Panc1 (cell line): ENCODE results near the gene LNX2. TPM values are rescaled to one million over a fixed set of nuclear protein-coding genes. Genes with fewer than 3 reads are reported as not detected.

Source experiments
- ATAC-seq: fragments of 200-7000 bp; cut with Tn5 transposase; 2 replicates; pipeline ENCODE4 v1.9.1; 2020; ENCODE audit warnings: mild to moderate bottlenecking, moderate library complexity
- BruUV-seq: library from RNA; stranded (reverse); fragments of 400-500 nt; replicated peaks from 2 replicates; lab custom pipeline; 2021; lab: Mats Ljungman, UMichigan
- CTCF ChIA-PET: fragments of 300-600 bp; sonication (Branson Sonifier 250); formaldehyde crosslinking; loops from one replicate; lab custom pipeline; 2022; ENCODE audit warnings: antibody characterized with exemption; lab: Charles Lee
- POLR2A ChIA-PET: fragments of 300-600 bp; sonication (Branson Sonifier 250); formaldehyde crosslinking; loops from one replicate; lab custom pipeline; 2022; ENCODE audit warnings: antibody characterized with exemption; lab: Charles Lee
- DNase-seq: peaks from one replicate; pipeline ENCODE4 v3.0.0-alpha.2; 2010; ENCODE audit warnings: low read depth, low spot score
- H3K27ac ChIP-seq: 2 replicates; pipeline ENCODE4 v1.5.1; 2011; ENCODE audit warnings: mild to moderate bottlenecking, low read length, inconsistent platforms
- H3K27me3 ChIP-seq: fragments of 200-500 bp; sonication (Bioruptor generic); 2 replicates; pipeline ENCODE4 v1.6.0; 2014; ENCODE audit warnings: low read length, inconsistent platforms; ENCODE audit not compliant: control insufficient read depth, insufficient read depth
- H3K36me3 ChIP-seq: fragments of 200-500 bp; sonication (Bioruptor generic); 2 replicates; pipeline ENCODE4 v1.5.1; 2014; ENCODE audit warnings: inconsistent platforms, mild to moderate bottlenecking, low read length, moderate library complexity; ENCODE audit not compliant: control insufficient read depth, insufficient read depth
- H3K4me1 ChIP-seq: 2 replicates; pipeline ENCODE4 v1.5.1; 2011; ENCODE audit warnings: inconsistent platforms, mild to moderate bottlenecking, low read length, moderate library complexity; ENCODE audit not compliant: control insufficient read depth, insufficient read depth
- H3K4me3 ChIP-seq, 2 experiments: 2 replicates each; pipeline ENCODE4 v1.5.1; 2011 to 2012; ENCODE audit warnings: low read depth in 2 of 2, low read length in 2 of 2, mild to moderate bottlenecking in 2 of 2, inconsistent platforms in 1 of 2, moderate library complexity in 1 of 2
- H3K9me3 ChIP-seq: fragments of 200-500 bp; sonication (Bioruptor generic); 2 replicates; pipeline ENCODE4 v1.5.1; 2014; ENCODE audit warnings: low read depth, mild to moderate bottlenecking, inconsistent platforms, low read length, moderate library complexity; ENCODE audit not compliant: control insufficient read depth, insufficient read depth
- POLR2AphosphoS5 ChIP-seq: IDR thresholded peaks from 2 replicates; pipeline ENCODE4 v1.6.1; 2012; ENCODE audit warnings: mild to moderate bottlenecking, low read depth, low read length, moderate library complexity
- SIN3A ChIP-seq: IDR thresholded peaks from 2 replicates; pipeline ENCODE4 v1.6.1; 2012; ENCODE audit warnings: low read depth, mild to moderate bottlenecking, low read length, moderate library complexity, borderline replicate concordance; ENCODE audit not compliant: insufficient read depth
- TCF7L2 ChIP-seq: IDR thresholded peaks from 2 replicates; pipeline ENCODE4 v1.6.1; 2011; ENCODE audit warnings: mild to moderate bottlenecking, low read depth, low read length, inconsistent platforms
- in situ Hi-C: cut with HindIII; loops from 2 replicates; pipeline ENCODE4 v1.10.0; 2016; ENCODE audit warnings: low sequenced_read_pairs, low pct_unique_long_range_greater_than_20kb
- intact Hi-C: fragments of 100-400 bp; cut with micrococcal nuclease; formaldehyde crosslinking; loops from one replicate; pipeline ENCODE4 v1.10.0; 2022; ENCODE audit not compliant: unreplicated experiment
- total RNA-seq: library from RNA; stranded (reverse); gene quantifications from one replicate; pipeline ENCODE4 v1.2.1, GENCODE V29; 2021; ENCODE audit not compliant: unreplicated experiment
- TF ChIP-seq, protein P1 (sequence below): fragments of 450-650 bp; IDR thresholded peaks from 2 replicates; pipeline ENCODE4 v1.5.1; 2017; ENCODE audit warnings: mild to moderate bottlenecking
- TF ChIP-seq, protein P2 (sequence below), 2 experiments: IDR thresholded peaks; 2 replicates each; pipeline ENCODE4 v1.6.1; 2011 to 2012; ENCODE audit warnings: low read depth in 2 of 2, control low read depth in 1 of 2, low read length in 1 of 2, mild to moderate bottlenecking in 1 of 2, moderate library complexity in 1 of 2; ENCODE audit not compliant: insufficient read depth in 1 of 2

LNX2 gene
- total RNA-seq, 1 experiment from 2014 or later = 11.6 TPM

DNA sequence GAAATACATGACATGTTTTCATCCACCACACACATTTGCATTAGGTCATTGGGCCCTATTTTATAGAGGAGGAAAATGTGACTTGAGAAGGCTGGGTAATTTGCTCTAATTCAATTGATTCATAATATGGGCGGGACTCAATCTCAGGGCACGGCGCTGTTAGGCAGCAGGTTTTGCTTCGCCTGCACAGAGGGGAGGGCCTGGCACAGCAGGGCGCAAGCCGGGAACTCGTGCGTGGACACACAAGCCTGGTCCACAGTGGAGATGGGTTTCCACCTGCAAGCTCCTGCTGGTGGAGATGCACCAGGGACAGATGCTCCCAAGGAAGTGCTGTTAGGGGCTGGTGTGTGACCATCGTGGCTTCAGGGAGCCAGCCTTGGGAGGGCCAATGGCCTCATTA lies 111.5 kb downstream of the LNX2 start:
- no peak overlapping the region for H3K27ac ChIP-seq
- POLR2A ChIA-PET = no interaction called here
- in situ Hi-C loops (no loop called here), intact Hi-C loops (no loop called here)
- no peak for ATAC-seq
- no peak for DNase-seq
- no peaks in the 10 kb centered on the region for H3K4me1 ChIP-seq
- BruUV-seq = no TSS peak
- no peak overlapping the region for H3K4me3 ChIP-seq
- H3K27me3 ChIP-seq = no peaks in the 10 kb centered on the region
- no peak for TF ChIP-seq TCF7L2
- TF ChIP-seq, protein P1, sequence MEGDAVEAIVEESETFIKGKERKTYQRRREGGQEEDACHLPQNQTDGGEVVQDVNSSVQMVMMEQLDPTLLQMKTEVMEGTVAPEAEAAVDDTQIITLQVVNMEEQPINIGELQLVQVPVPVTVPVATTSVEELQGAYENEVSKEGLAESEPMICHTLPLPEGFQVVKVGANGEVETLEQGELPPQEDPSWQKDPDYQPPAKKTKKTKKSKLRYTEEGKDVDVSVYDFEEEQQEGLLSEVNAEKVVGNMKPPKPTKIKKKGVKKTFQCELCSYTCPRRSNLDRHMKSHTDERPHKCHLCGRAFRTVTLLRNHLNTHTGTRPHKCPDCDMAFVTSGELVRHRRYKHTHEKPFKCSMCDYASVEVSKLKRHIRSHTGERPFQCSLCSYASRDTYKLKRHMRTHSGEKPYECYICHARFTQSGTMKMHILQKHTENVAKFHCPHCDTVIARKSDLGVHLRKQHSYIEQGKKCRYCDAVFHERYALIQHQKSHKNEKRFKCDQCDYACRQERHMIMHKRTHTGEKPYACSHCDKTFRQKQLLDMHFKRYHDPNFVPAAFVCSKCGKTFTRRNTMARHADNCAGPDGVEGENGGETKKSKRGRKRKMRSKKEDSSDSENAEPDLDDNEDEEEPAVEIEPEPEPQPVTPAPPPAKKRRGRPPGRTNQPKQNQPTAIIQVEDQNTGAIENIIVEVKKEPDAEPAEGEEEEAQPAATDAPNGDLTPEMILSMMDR = no peak
- TF ChIP-seq SIN3A = no peak
- no peak for TF ChIP-seq POLR2AphosphoS5
- TF ChIP-seq, protein P2, sequence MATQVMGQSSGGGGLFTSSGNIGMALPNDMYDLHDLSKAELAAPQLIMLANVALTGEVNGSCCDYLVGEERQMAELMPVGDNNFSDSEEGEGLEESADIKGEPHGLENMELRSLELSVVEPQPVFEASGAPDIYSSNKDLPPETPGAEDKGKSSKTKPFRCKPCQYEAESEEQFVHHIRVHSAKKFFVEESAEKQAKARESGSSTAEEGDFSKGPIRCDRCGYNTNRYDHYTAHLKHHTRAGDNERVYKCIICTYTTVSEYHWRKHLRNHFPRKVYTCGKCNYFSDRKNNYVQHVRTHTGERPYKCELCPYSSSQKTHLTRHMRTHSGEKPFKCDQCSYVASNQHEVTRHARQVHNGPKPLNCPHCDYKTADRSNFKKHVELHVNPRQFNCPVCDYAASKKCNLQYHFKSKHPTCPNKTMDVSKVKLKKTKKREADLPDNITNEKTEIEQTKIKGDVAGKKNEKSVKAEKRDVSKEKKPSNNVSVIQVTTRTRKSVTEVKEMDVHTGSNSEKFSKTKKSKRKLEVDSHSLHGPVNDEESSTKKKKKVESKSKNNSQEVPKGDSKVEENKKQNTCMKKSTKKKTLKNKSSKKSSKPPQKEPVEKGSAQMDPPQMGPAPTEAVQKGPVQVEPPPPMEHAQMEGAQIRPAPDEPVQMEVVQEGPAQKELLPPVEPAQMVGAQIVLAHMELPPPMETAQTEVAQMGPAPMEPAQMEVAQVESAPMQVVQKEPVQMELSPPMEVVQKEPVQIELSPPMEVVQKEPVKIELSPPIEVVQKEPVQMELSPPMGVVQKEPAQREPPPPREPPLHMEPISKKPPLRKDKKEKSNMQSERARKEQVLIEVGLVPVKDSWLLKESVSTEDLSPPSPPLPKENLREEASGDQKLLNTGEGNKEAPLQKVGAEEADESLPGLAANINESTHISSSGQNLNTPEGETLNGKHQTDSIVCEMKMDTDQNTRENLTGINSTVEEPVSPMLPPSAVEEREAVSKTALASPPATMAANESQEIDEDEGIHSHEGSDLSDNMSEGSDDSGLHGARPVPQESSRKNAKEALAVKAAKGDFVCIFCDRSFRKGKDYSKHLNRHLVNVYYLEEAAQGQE (IDR thresholded peaks at IDR 0.05; ENCODE audit: insufficient read depth in 1 of 2, low read depth in 2 of 2, low read length in 1 of 2) = no peak
- H3K9me3 ChIP-seq = no peaks in the 10 kb centered on the region
- H3K36me3 ChIP-seq = no peaks in the 10 kb centered on the region
- CTCF ChIA-PET = no interaction called here

DNA sequence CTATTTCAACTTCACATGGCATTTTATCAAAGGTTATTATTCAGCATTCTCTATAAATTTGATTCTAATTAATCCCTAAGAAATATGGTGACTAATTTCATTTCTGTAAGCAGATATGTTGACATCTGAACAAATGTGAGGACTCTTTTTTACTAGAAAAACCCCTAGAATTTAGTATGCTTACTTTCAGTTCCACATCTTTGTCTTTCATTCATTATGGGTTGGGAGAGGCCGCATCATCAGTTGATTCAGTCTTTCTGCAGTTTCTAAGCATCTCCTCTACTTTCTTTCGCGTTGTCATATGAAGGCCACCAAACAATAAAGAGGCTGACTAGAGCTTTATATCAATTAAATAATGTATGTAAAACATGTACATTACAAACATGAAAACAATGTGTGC lies 114.5 kb downstream of the LNX2 start:
- ChIA-PET POLR2A (interaction anchor here (0.6 kb wide), 1 partner anchor 1346 kb away, joined by 3 read pairs; no protein-coding TSS in a partner anchor), CTCF (no interaction called here)
- ATAC-seq (no peak), DNase-seq (no peak)
- Histone ChIP-seq H3K4me3 (no peak overlapping the region), H3K36me3 (no peaks in the 10 kb centered on the region), H3K9me3 (no peaks in the 10 kb centered on the region), H3K27ac (no peak overlapping the region), H3K27me3 (no peaks in the 10 kb centered on the region), H3K4me1 (no peaks in the 10 kb centered on the region)
- in situ Hi-C loops = no loop called here
- no TSS peak for BruUV-seq
- TF ChIP-seq, protein P2 (IDR thresholded peaks at IDR 0.05; ENCODE audit: insufficient read depth in 1 of 2, low read depth in 2 of 2, low read length in 1 of 2) = no peak
- TF ChIP-seq SIN3A = no peak
- TF ChIP-seq, protein P1 = no peak
- TF ChIP-seq TCF7L2 = no peak
- no peak for TF ChIP-seq POLR2AphosphoS5
- intact Hi-C loops = no loop called here
